Measurements from ENCODE around the gene ENOX1. TPM values are rescaled to one million over a fixed set of nuclear protein-coding genes. Genes with fewer than 3 reads are reported as not detected.

The ENOX1 gene
- total and polyA plus RNA-seq, 2 donors, result 4.0 to 5.7 TPM

GRCh38 chr13:43662976-43663375 is 123.8 kb downstream of the ENOX1 start:
- Histone ChIP-seq H3K27ac (ENCODE audit: low read depth in 1 of 2, low read length in 1 of 2) (no peak overlapping the region), H3K4me1 (ENCODE audit: control insufficient read depth in 2 of 2, insufficient read depth in 2 of 2, low read length in 2 of 2) (peaks cover 0 to 4% of the 10 kb centered on the region in 2 donors), H3K36me3 (ENCODE audit: control insufficient read depth in 2 of 2, insufficient read depth in 2 of 2, low read length in 1 of 2) (no peaks in the 10 kb centered on the region), H3K27me3 (ENCODE audit: control insufficient read depth in 2 of 2, insufficient read depth in 1 of 2, low read length in 1 of 2) (no peaks in the 10 kb centered on the region), H3K4me3 (ENCODE audit: low read length in 2 of 2) (no peak overlapping the region), H3K9me3 (ENCODE audit: control insufficient read depth in 2 of 2, insufficient read depth in 1 of 2, low read length in 1 of 2) (no peaks in the 10 kb centered on the region)
- no peak for DNase-seq (ENCODE audit: low read depth in 6 of 9, low spot score in 9 of 9)

GRCh38 chr13:43661161-43661830 is 125.5 kb downstream of the ENOX1 start:
- Histone ChIP-seq H3K27ac (ENCODE audit: low read depth in 1 of 2, low read length in 1 of 2) (no peak overlapping the region), H3K4me1 (ENCODE audit: control insufficient read depth in 2 of 2, insufficient read depth in 2 of 2, low read length in 2 of 2) (peaks cover 0 to 4% of the 10 kb centered on the region in 2 donors), H3K9me3 (ENCODE audit: control insufficient read depth in 2 of 2, insufficient read depth in 1 of 2, low read length in 1 of 2) (no peaks in the 10 kb centered on the region), H3K36me3 (ENCODE audit: control insufficient read depth in 2 of 2, insufficient read depth in 2 of 2, low read length in 1 of 2) (no peaks in the 10 kb centered on the region), H3K27me3 (ENCODE audit: control insufficient read depth in 2 of 2, insufficient read depth in 1 of 2, low read length in 1 of 2) (no peaks in the 10 kb centered on the region), H3K4me3 (ENCODE audit: low read length in 2 of 2) (no peak overlapping the region)
- WGBS, result 82% methylated on average over 6 of the region's 6 CpGs
- no peak for DNase-seq (ENCODE audit: low read depth in 6 of 9, low spot score in 9 of 9)

GRCh38 chr13:43657485-43657884 is 129.3 kb downstream of the ENOX1 start:
- H3K36me3 ChIP-seq (ENCODE audit: control insufficient read depth in 2 of 2, insufficient read depth in 2 of 2, low read length in 1 of 2), result no peaks in the 10 kb centered on the region
- H3K4me3 ChIP-seq (ENCODE audit: low read length in 2 of 2), result no peak overlapping the region
- H3K27me3 ChIP-seq (ENCODE audit: control insufficient read depth in 2 of 2, insufficient read depth in 1 of 2, low read length in 1 of 2), result no peaks in the 10 kb centered on the region
- no peaks in the 10 kb centered on the region for H3K4me1 ChIP-seq (ENCODE audit: control insufficient read depth in 2 of 2, insufficient read depth in 2 of 2, low read length in 2 of 2)
- DNase-seq (ENCODE audit: low read depth in 6 of 9, low spot score in 9 of 9), result no peak
- no peaks in the 10 kb centered on the region for H3K9me3 ChIP-seq (ENCODE audit: control insufficient read depth in 2 of 2, insufficient read depth in 1 of 2, low read length in 1 of 2)
- no peak overlapping the region for H3K27ac ChIP-seq (ENCODE audit: low read depth in 1 of 2, low read length in 1 of 2)
- WGBS, result 95% methylated on average over 3 of the region's 3 CpGs

- 98% methylated on average over 1 of the region's 1 CpG for WGBS
- Histone ChIP-seq H3K4me3 (ENCODE audit: low read length in 2 of 2) (no peak overlapping the region), H3K27me3 (ENCODE audit: control insufficient read depth in 2 of 2, insufficient read depth in 1 of 2, low read length in 1 of 2) (no peaks in the 10 kb centered on the region), H3K36me3 (ENCODE audit: control insufficient read depth in 2 of 2, insufficient read depth in 2 of 2, low read length in 1 of 2) (no peaks in the 10 kb centered on the region), H3K9me3 (ENCODE audit: control insufficient read depth in 2 of 2, insufficient read depth in 1 of 2, low read length in 1 of 2) (no peaks in the 10 kb centered on the region), H3K4me1 (ENCODE audit: control insufficient read depth in 2 of 2, insufficient read depth in 2 of 2, low read length in 2 of 2) (no peaks in the 10 kb centered on the region), H3K27ac (ENCODE audit: low read depth in 1 of 2, low read length in 1 of 2) (no peak overlapping the region)
- no peak for DNase-seq (ENCODE audit: low read depth in 6 of 9, low spot score in 9 of 9)
Observed at GRCh38 chr13:43653980-43654379, 132.8 kb downstream of the ENOX1 start.

- H3K27ac ChIP-seq (ENCODE audit: low read depth in 1 of 2, low read length in 1 of 2), result no peak overlapping the region
- WGBS, result 99% methylated on average over 1 of the region's 1 CpG
- DNase-seq (ENCODE audit: low read depth in 6 of 9, low spot score in 9 of 9), result no peak
- no peak overlapping the region for H3K4me3 ChIP-seq (ENCODE audit: low read length in 2 of 2)
- no peaks in the 10 kb centered on the region for H3K9me3 ChIP-seq (ENCODE audit: control insufficient read depth in 2 of 2, insufficient read depth in 1 of 2, low read length in 1 of 2)
- no peaks in the 10 kb centered on the region for H3K27me3 ChIP-seq (ENCODE audit: control insufficient read depth in 2 of 2, insufficient read depth in 1 of 2, low read length in 1 of 2)
- no peaks in the 10 kb centered on the region for H3K36me3 ChIP-seq (ENCODE audit: control insufficient read depth in 2 of 2, insufficient read depth in 2 of 2, low read length in 1 of 2)
- H3K4me1 ChIP-seq (ENCODE audit: control insufficient read depth in 2 of 2, insufficient read depth in 2 of 2, low read length in 2 of 2), result no peaks in the 10 kb centered on the region
Observed at GRCh38 chr13:43653395-43653794, 133.4 kb downstream of the ENOX1 start.

GRCh38 chr13:43652760-43653159 is 134.0 kb downstream of the ENOX1 start:
- no peak for DNase-seq (ENCODE audit: low read depth in 6 of 9, low spot score in 9 of 9)
- no peak overlapping the region for H3K27ac ChIP-seq (ENCODE audit: low read depth in 1 of 2, low read length in 1 of 2)
- 95% methylated on average over 3 of the region's 3 CpGs for WGBS
- no peak overlapping the region for H3K4me3 ChIP-seq (ENCODE audit: low read length in 2 of 2)
- no peaks in the 10 kb centered on the region for H3K9me3 ChIP-seq (ENCODE audit: control insufficient read depth in 2 of 2, insufficient read depth in 1 of 2, low read length in 1 of 2)
- H3K36me3 ChIP-seq (ENCODE audit: control insufficient read depth in 2 of 2, insufficient read depth in 2 of 2, low read length in 1 of 2), result no peaks in the 10 kb centered on the region
- no peaks in the 10 kb centered on the region for H3K4me1 ChIP-seq (ENCODE audit: control insufficient read depth in 2 of 2, insufficient read depth in 2 of 2, low read length in 2 of 2)
- no peaks in the 10 kb centered on the region for H3K27me3 ChIP-seq (ENCODE audit: control insufficient read depth in 2 of 2, insufficient read depth in 1 of 2, low read length in 1 of 2)

GRCh38 chr13:43650882-43651281 is 135.9 kb downstream of the ENOX1 start:
- no peaks in the 10 kb centered on the region for H3K36me3 ChIP-seq (ENCODE audit: control insufficient read depth in 2 of 2, insufficient read depth in 2 of 2, low read length in 1 of 2)
- 90% methylated on average over 4 of the region's 4 CpGs for WGBS
- no peaks in the 10 kb centered on the region for H3K4me1 ChIP-seq (ENCODE audit: control insufficient read depth in 2 of 2, insufficient read depth in 2 of 2, low read length in 2 of 2)
- H3K27me3 ChIP-seq (ENCODE audit: control insufficient read depth in 2 of 2, insufficient read depth in 1 of 2, low read length in 1 of 2), result no peaks in the 10 kb centered on the region
- H3K27ac ChIP-seq (ENCODE audit: low read depth in 1 of 2, low read length in 1 of 2), result no peak overlapping the region
- H3K9me3 ChIP-seq (ENCODE audit: control insufficient read depth in 2 of 2, insufficient read depth in 1 of 2, low read length in 1 of 2), result no peaks in the 10 kb centered on the region
- peak in 1 of 9 donors; percentile 1 for DNase-seq (ENCODE audit: low read depth in 6 of 9, low spot score in 9 of 9)
- no peak overlapping the region for H3K4me3 ChIP-seq (ENCODE audit: low read length in 2 of 2)

- no peak overlapping the region for H3K4me3 ChIP-seq (ENCODE audit: low read length in 2 of 2)
- no peaks in the 10 kb centered on the region for H3K27me3 ChIP-seq (ENCODE audit: control insufficient read depth in 2 of 2, insufficient read depth in 1 of 2, low read length in 1 of 2)
- H3K36me3 ChIP-seq (ENCODE audit: control insufficient read depth in 2 of 2, insufficient read depth in 2 of 2, low read length in 1 of 2), result no peaks in the 10 kb centered on the region
- no peaks in the 10 kb centered on the region for H3K9me3 ChIP-seq (ENCODE audit: control insufficient read depth in 2 of 2, insufficient read depth in 1 of 2, low read length in 1 of 2)
- DNase-seq (ENCODE audit: low read depth in 6 of 9, low spot score in 9 of 9), result no peak
- no peaks in the 10 kb centered on the region for H3K4me1 ChIP-seq (ENCODE audit: control insufficient read depth in 2 of 2, insufficient read depth in 2 of 2, low read length in 2 of 2)
- no peak overlapping the region for H3K27ac ChIP-seq (ENCODE audit: low read depth in 1 of 2, low read length in 1 of 2)
- WGBS, result 98% methylated on average over 5 of the region's 5 CpGs
Observed at GRCh38 chr13:43648733-43649132, 138.0 kb downstream of the ENOX1 start.

- Histone ChIP-seq H3K27ac (ENCODE audit: low read depth in 1 of 2, low read length in 1 of 2) (no peak overlapping the region), H3K4me1 (ENCODE audit: control insufficient read depth in 2 of 2, insufficient read depth in 2 of 2, low read length in 2 of 2) (no peaks in the 10 kb centered on the region), H3K4me3 (ENCODE audit: low read length in 2 of 2) (no peak overlapping the region), H3K9me3 (ENCODE audit: control insufficient read depth in 2 of 2, insufficient read depth in 1 of 2, low read length in 1 of 2) (no peaks in the 10 kb centered on the region), H3K27me3 (ENCODE audit: control insufficient read depth in 2 of 2, insufficient read depth in 1 of 2, low read length in 1 of 2) (no peaks in the 10 kb centered on the region), H3K36me3 (ENCODE audit: control insufficient read depth in 2 of 2, insufficient read depth in 2 of 2, low read length in 1 of 2) (no peaks in the 10 kb centered on the region)
- DNase-seq (ENCODE audit: low read depth in 6 of 9, low spot score in 9 of 9), result no peak
- WGBS, result 48% methylated on average over 2 of the region's 2 CpGs
Observed at GRCh38 chr13:43647471-43647870, 139.3 kb downstream of the ENOX1 start.
